ENCODE measurements around the gene BEND6. TPM values are rescaled to one million over a fixed set of nuclear protein-coding genes. Genes with fewer than 3 reads are reported as not detected.

BEND6 gene
- polyA plus RNA-seq, 3 donors: not detected

DNA sequence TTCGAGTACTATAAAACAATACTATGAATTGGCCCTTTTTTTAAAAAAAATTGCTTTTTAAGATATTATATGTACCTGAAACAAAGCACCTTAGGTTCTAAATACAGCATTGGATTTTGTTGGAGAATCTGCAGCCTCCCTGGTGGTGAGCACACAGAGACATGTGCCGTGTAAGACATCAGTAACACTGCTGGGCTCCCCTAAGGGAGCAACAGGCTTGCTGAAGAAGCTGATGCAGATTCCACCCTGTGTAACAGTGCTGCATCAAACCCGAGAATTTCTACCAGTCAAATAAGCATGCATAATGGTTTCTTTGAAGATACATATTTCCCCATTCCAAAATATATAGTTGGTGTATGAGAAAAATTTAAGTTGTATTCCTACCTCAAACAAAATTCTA, 108.9 kb downstream of the BEND6 start:
- Mint-ChIP-seq H3K27me3 (ENCODE audit: low read depth in 3 of 3) (peaks cover 0 to 1% (median 0%) of the 10 kb centered on the region in 3 donors), H3K4me1 (no peaks in the 10 kb centered on the region), H3K4me3 (no peak overlapping the region), H3K36me3 (peaks cover 32 to 58% of the 10 kb centered on the region in 2 donors), H3K9me3 (no peaks in the 10 kb centered on the region), H3K27ac (no peak overlapping the region)
- no peak overlapping the region for H3K4me2 ChIP-seq (replicated peaks; ENCODE audit: extremely low read depth, low read length, poor library complexity, severe bottlenecking)
- H3K36me3 ChIP-seq (replicated peaks in 1 of 2; ENCODE audit: control insufficient read depth in 1 of 2, insufficient read depth in 2 of 2, low read length in 2 of 2): peaks cover 25 to 64% of the 10 kb centered on the region in 2 donors
- H3K27me3 ChIP-seq (ENCODE audit: control insufficient read depth in 2 of 2, insufficient read depth in 2 of 2, low read length in 2 of 2): no peaks in the 10 kb centered on the region
- H4K20me1 ChIP-seq (ENCODE audit: insufficient read depth, low read length): no peaks in the 10 kb centered on the region
- no peak overlapping the region for H3K9ac ChIP-seq (ENCODE audit: insufficient read depth, low read length, poor library complexity, severe bottlenecking)
- no peaks in the 10 kb centered on the region for H3K9me3 ChIP-seq (replicated peaks in 1 of 2; ENCODE audit: control insufficient read depth in 1 of 2, insufficient read depth in 1 of 2, low read length in 2 of 2)
- intact Hi-C loops (cut with micrococcal nuclease): no loop called here
- TF ChIP-seq CTCF (IDR thresholded peaks at IDR 0.05): no peak
- H3K79me2 ChIP-seq (ENCODE audit: insufficient read depth, low read length): no peaks in the 10 kb centered on the region
- H3K4me1 ChIP-seq (ENCODE audit: control insufficient read depth in 1 of 2, insufficient read depth in 2 of 2, low read length in 2 of 2): no peaks in the 10 kb centered on the region
- no peak overlapping the region for H2AFZ ChIP-seq (ENCODE audit: insufficient read depth, low read depth, low read length, poor library complexity, severe bottlenecking)
- 94% methylated on average over 1 of the region's 3 CpGs for WGBS (ENCODE audit: insufficient coverage)
- DNase-seq: no peak
- H3K4me3 ChIP-seq (replicated peaks in 1 of 3; ENCODE audit: low read depth in 2 of 3, low read length in 3 of 3): no peak overlapping the region
- no peak overlapping the region for H3K27ac ChIP-seq (ENCODE audit: low read depth in 1 of 2, low read length in 2 of 2)

GRCh38 chr6:57064809-57065208, 109.9 kb downstream of the BEND6 start:
- Histone ChIP-seq H2AFZ (ENCODE audit: insufficient read depth, low read depth, low read length, poor library complexity, severe bottlenecking) (no peak overlapping the region), H3K4me2 (replicated peaks; ENCODE audit: extremely low read depth, low read length, poor library complexity, severe bottlenecking) (no peak overlapping the region), H3K36me3 (replicated peaks in 1 of 2; ENCODE audit: control insufficient read depth in 1 of 2, insufficient read depth in 2 of 2, low read length in 2 of 2) (peaks cover 21 to 57% of the 10 kb centered on the region in 2 donors), H3K27ac (ENCODE audit: low read depth in 1 of 2, low read length in 2 of 2) (no peak overlapping the region), H3K9me3 (replicated peaks in 1 of 2; ENCODE audit: control insufficient read depth in 1 of 2, insufficient read depth in 1 of 2, low read length in 2 of 2) (no peaks in the 10 kb centered on the region), H3K27me3 (ENCODE audit: control insufficient read depth in 2 of 2, insufficient read depth in 2 of 2, low read length in 2 of 2) (no peaks in the 10 kb centered on the region), H4K20me1 (ENCODE audit: insufficient read depth, low read length) (no peaks in the 10 kb centered on the region), H3K4me3 (replicated peaks in 1 of 3; ENCODE audit: low read depth in 2 of 3, low read length in 3 of 3) (no peak overlapping the region), H3K4me1 (ENCODE audit: control insufficient read depth in 1 of 2, insufficient read depth in 2 of 2, low read length in 2 of 2) (no peaks in the 10 kb centered on the region), H3K79me2 (ENCODE audit: insufficient read depth, low read length) (no peaks in the 10 kb centered on the region), H3K9ac (ENCODE audit: insufficient read depth, low read length, poor library complexity, severe bottlenecking) (no peak overlapping the region)
- no peaks in the 10 kb centered on the region for H3K4me1 Mint-ChIP-seq
- intact Hi-C loops (cut with micrococcal nuclease): no loop called here
- DNase-seq: no peak
- TF ChIP-seq CTCF (IDR thresholded peaks at IDR 0.05): no peak
- no peaks in the 10 kb centered on the region for H3K9me3 Mint-ChIP-seq
- peaks cover 0 to 1% (median 0%) of the 10 kb centered on the region in 3 donors for H3K27me3 Mint-ChIP-seq (ENCODE audit: low read depth in 3 of 3)
- H3K36me3 Mint-ChIP-seq: peaks cover 30 to 52% of the 10 kb centered on the region in 2 donors
- no peak overlapping the region for H3K4me3 Mint-ChIP-seq
- H3K27ac Mint-ChIP-seq: peak overlapping the region in 2 of 7 donors; percentile 52 to 57
- no CpG with 5 or more reads among the region's 1 CpG for WGBS (ENCODE audit: insufficient coverage)
